Dermis lymphatic vessel endothelial cell (primary cell): ENCODE measurements around the gene BEX3. TPM values are rescaled to one million over a fixed set of nuclear protein-coding genes. Genes with fewer than 3 reads are reported as not detected.

Experiments
- total RNA-seq: library from RNA; depleted of rRNA; stranded (reverse); fragments of >200 nt; gene quantifications from 2 replicates; pipeline ENCODE4 v1.2.1, GENCODE V29; 2014

Gene BEX3
- total RNA-seq: 201 and 209 TPM in 2 replicates

GRCh38 chrX:103376118-103376978 is at the start of gene BEX3:
Gene BEX3 (plus strand): TSS chrX:103376538. CDS start chrX:103377522, 984 bp downstream.

GRCh38 chrX:103329991-103330390 is 46.3 kb upstream of the BEX3 start, which contains the start of gene TCEAL7:
Gene TCEAL7 (plus strand): TSS chrX:103330239. CDS start chrX:103331404, 1,165 bp downstream.

GRCh38 chrX:103356130-103356798 is 20.1 kb upstream of the BEX3 start, which contains the start of gene TCEAL9:
Gene TCEAL9 (plus strand): TSS chrX:103356506. CDS start chrX:103357685, 1,179 bp downstream.

Other genes starting within 250 kb of the BEX3 start
- gene BEX4, start 161.4 kb upstream of the BEX3 start, total RNA-seq: 26.5 and 31.6 TPM in 2 replicates
- 68.8 and 88.4 TPM in 2 replicates for gene TCEAL8, start 121.4 kb upstream of the BEX3 start, total RNA-seq
- gene TCEAL5, start 99.8 kb upstream of the BEX3 start, total RNA-seq: not detected in 2 replicates
- 1.3 and 4.4 TPM in 2 replicates for gene BEX2, start 65.5 kb upstream of the BEX3 start, total RNA-seq
- 0.11 TPM in 1 of 2 replicates, not detected in the other for gene TCEAL7, start 46.3 kb upstream of the BEX3 start, total RNA-seq
- gene TCEAL9, start 20.0 kb upstream of the BEX3 start, total RNA-seq: 76.1 and 76.7 TPM in 2 replicates
- under 0.01 TPM in 2 replicates for gene RAB40A, start 143.0 kb downstream of the BEX3 start, total RNA-seq
- gene TCEAL4, start 209.0 kb downstream of the BEX3 start, total RNA-seq: 30.7 and 49.6 TPM in 2 replicates
- gene TCEAL3, start 231.4 kb downstream of the BEX3 start, total RNA-seq: 7.6 and 7.7 TPM in 2 replicates